Measurements from ENCODE around the gene CTNNBL1.

CTNNBL1 gene

GRCh38 chr20:37774156-37774555, 80.3 kb downstream of the CTNNBL1 start:
- DNase-seq (ENCODE audit: low read depth): no peak
- no peak for TF ChIP-seq CTCF (IDR thresholded peaks at IDR 0.05; ENCODE audit: low read length, missing control alignments)
- no peak overlapping the region for H3K4me3 ChIP-seq (replicated peaks; ENCODE audit: low read depth, low read length)

DNA sequence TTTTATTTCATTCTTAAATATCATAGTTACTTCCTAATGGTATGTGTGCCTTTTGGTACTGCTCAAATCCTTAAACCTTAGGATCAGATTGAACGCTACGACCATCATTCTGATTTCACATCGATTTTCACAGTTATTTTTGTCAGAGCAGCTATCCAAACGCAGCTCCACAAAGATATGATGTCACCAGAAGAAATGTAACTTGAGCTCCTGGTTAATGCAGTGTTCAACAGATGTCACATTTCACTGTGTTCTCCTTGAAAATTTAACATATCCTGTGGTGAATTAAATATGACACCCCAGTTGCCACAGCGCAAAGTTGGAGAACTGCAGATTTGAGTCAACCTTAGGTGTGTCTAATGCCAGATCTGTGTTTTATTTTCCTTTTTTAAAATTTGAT, 81.4 kb downstream of the CTNNBL1 start:
- no peak for TF ChIP-seq CTCF (IDR thresholded peaks at IDR 0.05; ENCODE audit: low read length, missing control alignments)
- H3K4me3 ChIP-seq (replicated peaks; ENCODE audit: low read depth, low read length): no peak overlapping the region
- no peak for DNase-seq (ENCODE audit: low read depth)

DNA sequence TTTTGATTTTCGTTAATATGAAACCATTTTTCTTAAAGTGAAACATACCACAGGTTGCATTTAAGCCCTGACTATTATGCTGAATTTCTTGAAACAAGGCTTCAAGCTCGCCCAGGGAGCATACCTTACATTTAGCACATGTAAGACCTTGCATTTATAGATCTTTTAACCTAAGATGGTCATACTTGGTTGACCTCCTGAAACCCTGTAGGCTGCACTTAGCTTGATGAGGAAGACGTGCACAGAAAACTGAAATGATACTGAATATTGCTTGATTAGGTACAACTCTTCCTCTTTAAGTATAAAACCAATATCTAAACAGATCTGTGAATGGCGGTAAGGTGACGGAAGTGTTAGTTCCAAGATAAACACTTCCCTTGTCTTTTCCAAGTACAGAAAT, 82.2 kb downstream of the CTNNBL1 start:
- no peak overlapping the region for H3K4me3 ChIP-seq (replicated peaks; ENCODE audit: low read depth, low read length)
- no peak for DNase-seq (ENCODE audit: low read depth)
- no peak for TF ChIP-seq CTCF (IDR thresholded peaks at IDR 0.05; ENCODE audit: low read length, missing control alignments)

- H3K4me3 ChIP-seq (replicated peaks; ENCODE audit: low read depth, low read length): no peak overlapping the region
- no peak for DNase-seq (ENCODE audit: low read depth)
- TF ChIP-seq CTCF (IDR thresholded peaks at IDR 0.05; ENCODE audit: low read length, missing control alignments): no peak
These were observed 82.7 kb downstream of the CTNNBL1 start for GRCh38 chr20:37776526-37776925.

GRCh38 chr20:37777012-37777950, 83.5 kb downstream of the CTNNBL1 start:
- no peak for TF ChIP-seq CTCF (IDR thresholded peaks at IDR 0.05; ENCODE audit: low read length, missing control alignments)
- H3K4me3 ChIP-seq (replicated peaks; ENCODE audit: low read depth, low read length): no peak overlapping the region
- peak; percentile 62 for DNase-seq (ENCODE audit: low read depth)

DNA sequence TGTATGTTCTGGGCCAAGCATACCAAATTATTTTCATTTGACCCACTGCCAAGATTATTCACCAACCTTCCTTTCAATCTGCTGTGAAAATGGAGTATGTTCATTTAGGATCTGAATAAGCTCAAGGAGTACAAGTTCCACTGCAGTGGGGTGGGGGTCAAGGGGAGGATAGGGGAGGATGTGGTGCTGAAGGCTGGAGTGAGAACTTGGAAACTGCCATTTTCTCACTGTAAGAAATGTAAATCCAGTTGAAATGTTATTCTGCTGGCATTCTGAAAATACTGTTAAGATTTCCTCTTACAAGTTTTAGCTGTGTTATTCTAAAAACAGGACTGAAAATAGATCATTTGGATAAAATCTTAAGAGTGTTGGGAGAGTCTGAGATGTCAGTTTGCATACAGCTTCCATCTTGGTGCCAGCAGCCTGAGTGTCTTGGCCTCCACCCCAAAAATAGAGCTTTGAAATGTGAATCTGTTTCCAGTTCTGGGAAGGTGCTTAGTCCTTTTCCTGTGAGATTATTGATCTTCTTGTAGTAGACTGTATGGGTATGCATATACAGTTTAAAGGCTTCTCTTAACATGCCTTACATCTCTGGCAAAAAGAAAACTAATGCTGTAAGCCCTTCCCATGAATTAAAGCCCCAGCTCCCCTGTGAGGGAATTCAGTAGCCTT, 84.3 kb downstream of the CTNNBL1 start:
- H3K4me3 ChIP-seq (replicated peaks; ENCODE audit: low read depth, low read length): no peak overlapping the region
- no peak for TF ChIP-seq CTCF (IDR thresholded peaks at IDR 0.05; ENCODE audit: low read length, missing control alignments)
- DNase-seq (ENCODE audit: low read depth): no peak
